ENCODE results near the gene ASPG.

- TF ChIP-seq, protein P1, sequence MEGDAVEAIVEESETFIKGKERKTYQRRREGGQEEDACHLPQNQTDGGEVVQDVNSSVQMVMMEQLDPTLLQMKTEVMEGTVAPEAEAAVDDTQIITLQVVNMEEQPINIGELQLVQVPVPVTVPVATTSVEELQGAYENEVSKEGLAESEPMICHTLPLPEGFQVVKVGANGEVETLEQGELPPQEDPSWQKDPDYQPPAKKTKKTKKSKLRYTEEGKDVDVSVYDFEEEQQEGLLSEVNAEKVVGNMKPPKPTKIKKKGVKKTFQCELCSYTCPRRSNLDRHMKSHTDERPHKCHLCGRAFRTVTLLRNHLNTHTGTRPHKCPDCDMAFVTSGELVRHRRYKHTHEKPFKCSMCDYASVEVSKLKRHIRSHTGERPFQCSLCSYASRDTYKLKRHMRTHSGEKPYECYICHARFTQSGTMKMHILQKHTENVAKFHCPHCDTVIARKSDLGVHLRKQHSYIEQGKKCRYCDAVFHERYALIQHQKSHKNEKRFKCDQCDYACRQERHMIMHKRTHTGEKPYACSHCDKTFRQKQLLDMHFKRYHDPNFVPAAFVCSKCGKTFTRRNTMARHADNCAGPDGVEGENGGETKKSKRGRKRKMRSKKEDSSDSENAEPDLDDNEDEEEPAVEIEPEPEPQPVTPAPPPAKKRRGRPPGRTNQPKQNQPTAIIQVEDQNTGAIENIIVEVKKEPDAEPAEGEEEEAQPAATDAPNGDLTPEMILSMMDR (IDR thresholded peaks at IDR 0.05; ENCODE audit: insufficient read depth, low read length, poor library complexity, severe bottlenecking), result no peak
- TF ChIP-seq EZH2phosphoT487 (conservative IDR thresholded peaks at IDR 0.05; ENCODE audit: low read length), result no peak
These were observed 76.3 kb downstream of the ASPG start for GRCh38 chr14:104161602-104162367.
